ENCODE data around the gene ZDHHC1.

ZDHHC1 gene

DNA sequence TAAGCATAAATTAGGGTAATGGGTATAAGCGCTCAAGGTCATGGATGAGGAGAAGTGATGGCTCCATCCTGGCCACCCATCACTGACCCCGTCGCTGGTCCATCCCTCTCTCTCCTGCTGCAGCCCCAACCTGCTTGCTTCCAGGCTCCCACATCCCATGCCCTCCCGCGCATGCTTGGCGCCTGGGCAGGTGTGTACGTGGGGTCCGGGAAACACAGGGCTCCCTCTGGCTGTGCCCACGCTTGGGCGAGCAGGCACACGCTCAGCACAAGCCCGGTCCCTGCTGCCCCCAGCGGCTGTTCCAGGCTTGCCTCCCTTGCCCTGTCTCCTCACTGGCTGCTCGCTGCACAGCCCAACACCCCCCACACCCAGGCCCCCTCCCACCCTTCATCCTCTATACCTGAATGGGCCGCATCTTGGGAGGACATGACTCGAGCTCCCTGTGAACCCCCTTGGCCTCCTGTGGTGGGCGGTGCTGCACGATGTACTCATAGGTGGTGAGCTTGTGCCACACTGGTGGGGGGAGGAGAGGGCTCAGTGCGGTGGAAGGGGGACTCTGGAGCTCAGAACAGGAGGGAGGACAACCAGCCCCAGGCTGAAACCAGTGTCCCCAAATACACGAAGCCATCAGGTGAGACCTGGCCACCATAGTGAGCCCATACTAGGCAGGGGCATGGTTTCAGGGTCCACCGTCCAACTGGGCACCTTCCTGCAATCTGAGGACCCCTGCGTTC lies 18.3 kb downstream of the ZDHHC1 start:
- peaks cover 9 to 26% (median 16%) of the 10 kb centered on the region in 3 experiments for H3K27me3 ChIP-seq (ENCODE audit: control insufficient read depth in 3 of 3, insufficient read depth in 3 of 3, low read depth in 1 of 3, low read length in 3 of 3)
- H2AK5ac ChIP-seq (ENCODE audit: low read depth, low read length), result peak overlapping the region; percentile 98
- no peak overlapping the region for H3K27ac ChIP-seq (replicated peaks; ENCODE audit: low read length)
- peak overlapping the region; percentile 95 for H3K18ac ChIP-seq (ENCODE audit: low read length)
- H4K91ac ChIP-seq (ENCODE audit: low read depth, low read length, poor library complexity), result peak overlapping the region; percentile 93
- no peak overlapping the region for H3K4me2 ChIP-seq (ENCODE audit: insufficient read depth, low read length, poor library complexity, severe bottlenecking)
- no peak overlapping the region for H2AFZ ChIP-seq (ENCODE audit: low read length)
- WGBS, 2 donors (ENCODE audit: extremely low coverage in 2 of 2, insufficient read length in 2 of 2, insufficient replicate concordance in 1 of 2), result no CpG with 5 or more reads among the region's 22 CpGs
- H3K79me1 ChIP-seq (ENCODE audit: low read depth, low read length), result no peaks in the 10 kb centered on the region
- H3K36me3 ChIP-seq (replicated peaks in 1 of 2; ENCODE audit: control insufficient read depth in 2 of 2, insufficient read depth in 2 of 2, low read length in 2 of 2), result no peaks in the 10 kb centered on the region
- DNase-seq (ENCODE audit: low spot score), result no peak
- peak overlapping the region; percentile 98 for H2BK12ac ChIP-seq (ENCODE audit: low read length)
- peak overlapping the region; percentile 50 for H3K9ac ChIP-seq (ENCODE audit: low read depth, low read length, poor library complexity)
- H2BK5ac ChIP-seq (ENCODE audit: low read length), result peak overlapping the region; percentile 89
- no peak overlapping the region for H4K8ac ChIP-seq (ENCODE audit: low read depth, low read length)
- H3K23ac ChIP-seq (ENCODE audit: low read depth, low read length, poor library complexity), result peak overlapping the region; percentile 92
- H3K9me3 ChIP-seq (replicated peaks in 1 of 2; ENCODE audit: control insufficient read depth in 2 of 2, insufficient read depth in 1 of 2, low read depth in 1 of 2, low read length in 2 of 2), result no peaks in the 10 kb centered on the region
- H2BK120ac ChIP-seq (ENCODE audit: low read depth, low read length), result peak overlapping the region; percentile 77
- H3K4me3 ChIP-seq (ENCODE audit: low read length in 2 of 2), result no peak overlapping the region
- peak overlapping the region; percentile 100 for H2BK15ac ChIP-seq (ENCODE audit: low read length)
- H3K4me1 ChIP-seq (ENCODE audit: control insufficient read depth in 2 of 2, insufficient read depth in 1 of 2, low read depth in 1 of 2, low read length in 2 of 2), result peaks cover 33 to 46% of the 10 kb centered on the region in 2 donors
- peak overlapping the region; percentile 87 for H3K4ac ChIP-seq (ENCODE audit: low read length)
- peak overlapping the region; percentile 72 for H3K14ac ChIP-seq (ENCODE audit: low read length)

DNA sequence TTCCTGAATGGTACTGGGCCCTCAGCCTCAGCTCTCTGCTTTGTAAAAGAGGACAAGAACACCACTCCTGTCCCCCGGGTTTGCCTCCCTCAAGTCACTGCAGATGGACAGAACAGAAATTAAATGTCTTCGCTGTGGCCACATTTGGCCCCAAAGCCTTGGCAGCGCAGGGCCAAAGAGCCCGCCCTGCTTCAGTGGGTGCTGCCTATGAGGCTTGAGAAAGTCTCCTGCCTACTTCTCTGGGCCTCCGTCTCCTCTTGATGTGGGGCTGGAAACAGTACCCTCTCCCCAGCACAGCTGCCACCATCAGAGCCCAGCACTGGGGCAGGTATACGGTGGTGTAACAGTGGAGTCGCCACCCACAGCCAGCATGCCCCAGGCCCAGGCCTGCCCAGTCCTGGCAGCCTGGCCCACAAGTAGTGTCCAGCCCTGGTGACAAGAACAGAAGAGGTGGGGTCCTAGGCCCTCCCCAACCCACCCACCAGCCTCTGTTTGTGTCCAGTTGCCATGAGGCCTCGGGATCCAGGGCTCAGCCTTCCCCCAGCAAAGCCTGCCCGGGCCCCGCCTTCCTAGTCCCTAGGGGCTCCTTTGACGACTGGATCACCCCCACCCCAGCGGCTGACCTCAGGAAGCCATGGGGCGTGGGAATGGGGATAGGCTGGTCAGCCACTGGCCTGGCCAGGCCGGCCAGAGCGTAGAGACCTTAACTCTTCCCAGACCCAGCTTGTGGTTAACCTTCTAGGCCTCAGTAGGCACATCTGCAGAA lies 19.1 kb downstream of the ZDHHC1 start:
- no peak overlapping the region for H3K4me3 ChIP-seq (ENCODE audit: low read length in 2 of 2)
- H3K27me3 ChIP-seq (ENCODE audit: control insufficient read depth in 3 of 3, insufficient read depth in 3 of 3, low read depth in 1 of 3, low read length in 3 of 3), result peaks cover 11 to 34% (median 21%) of the 10 kb centered on the region in 3 experiments
- H2BK120ac ChIP-seq (ENCODE audit: low read depth, low read length), result peak overlapping the region; percentile 77
- H2BK5ac ChIP-seq (ENCODE audit: low read length), result peak overlapping the region; percentile 95
- H3K36me3 ChIP-seq (replicated peaks in 1 of 2; ENCODE audit: control insufficient read depth in 2 of 2, insufficient read depth in 2 of 2, low read length in 2 of 2), result no peaks in the 10 kb centered on the region
- H4K91ac ChIP-seq (ENCODE audit: low read depth, low read length, poor library complexity), result peak overlapping the region; percentile 92
- H2AFZ ChIP-seq (ENCODE audit: low read length), result peak overlapping the region; percentile 82
- no CpG with 5 or more reads among the region's 15 CpGs for WGBS, 2 donors (ENCODE audit: extremely low coverage in 2 of 2, insufficient read length in 2 of 2, insufficient replicate concordance in 1 of 2)
- H2AK5ac ChIP-seq (ENCODE audit: low read depth, low read length), result peak overlapping the region; percentile 98
- H3K79me1 ChIP-seq (ENCODE audit: low read depth, low read length), result peaks cover 2% of the 10 kb centered on the region
- H4K8ac ChIP-seq (ENCODE audit: low read depth, low read length), result peak overlapping the region; percentile 92
- H2BK15ac ChIP-seq (ENCODE audit: low read length), result peak overlapping the region; percentile 100
- peak overlapping the region; percentile 88 for H3K18ac ChIP-seq (ENCODE audit: low read length)
- no peak overlapping the region for H3K4me2 ChIP-seq (ENCODE audit: insufficient read depth, low read length, poor library complexity, severe bottlenecking)
- H3K23ac ChIP-seq (ENCODE audit: low read depth, low read length, poor library complexity), result peak overlapping the region; percentile 61
- peak overlapping the region; percentile 78 for H3K27ac ChIP-seq (replicated peaks; ENCODE audit: low read length)
- H3K4ac ChIP-seq (ENCODE audit: low read length), result peak overlapping the region; percentile 91
- peak overlapping the region; percentile 98 for H2BK12ac ChIP-seq (ENCODE audit: low read length)
- H3K9me3 ChIP-seq (replicated peaks in 1 of 2; ENCODE audit: control insufficient read depth in 2 of 2, insufficient read depth in 1 of 2, low read depth in 1 of 2, low read length in 2 of 2), result no peaks in the 10 kb centered on the region
- H3K14ac ChIP-seq (ENCODE audit: low read length), result peak overlapping the region; percentile 61
- peaks cover 40 to 54% of the 10 kb centered on the region in 2 donors for H3K4me1 ChIP-seq (ENCODE audit: control insufficient read depth in 2 of 2, insufficient read depth in 1 of 2, low read depth in 1 of 2, low read length in 2 of 2)
- no peak for DNase-seq (ENCODE audit: low spot score)
- no peak overlapping the region for H3K9ac ChIP-seq (ENCODE audit: low read depth, low read length, poor library complexity)

DNA sequence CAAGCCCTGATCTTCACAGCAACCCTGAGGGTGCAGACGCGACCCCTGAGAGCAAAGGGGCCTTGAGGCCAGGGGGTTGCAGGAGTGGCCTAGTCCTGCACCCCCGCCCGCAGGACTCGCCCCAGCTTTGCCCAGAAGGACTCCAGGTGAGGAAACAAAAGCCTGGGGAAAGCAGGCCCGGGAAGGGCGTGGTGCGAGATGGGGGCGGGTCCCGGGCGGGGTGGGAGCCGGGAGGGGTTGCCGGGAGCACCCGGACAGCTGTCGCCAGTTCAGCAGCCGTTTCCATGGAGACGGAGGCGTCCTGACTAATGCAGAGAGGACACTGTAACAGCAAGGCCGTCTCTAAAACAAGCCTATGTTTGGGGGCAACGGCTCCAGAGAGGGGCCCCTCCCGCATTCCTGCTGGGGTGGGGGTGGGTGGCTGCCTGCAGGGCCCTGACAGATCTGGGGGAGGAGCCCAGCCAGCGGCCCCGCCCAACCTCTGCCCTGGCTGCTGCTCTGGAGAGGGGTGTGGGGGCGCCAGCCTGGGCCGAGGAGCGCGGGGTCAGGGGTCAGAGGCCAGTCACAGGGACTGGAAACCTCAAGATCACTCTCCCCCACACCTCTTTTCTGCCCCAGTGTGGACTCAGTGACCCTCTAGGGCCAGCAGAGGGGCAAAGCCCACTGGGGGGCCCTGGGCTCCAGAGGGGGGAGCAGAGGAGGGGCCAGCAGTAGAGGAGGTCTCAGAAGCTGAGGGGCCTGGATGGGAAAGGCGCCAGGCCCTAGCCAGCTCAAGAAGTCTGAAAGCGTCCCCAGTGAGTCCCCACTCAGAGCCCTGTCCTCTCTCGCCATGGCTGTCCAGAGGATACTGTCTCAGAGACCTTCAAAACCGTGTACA lies 19.9 kb downstream of the ZDHHC1 start:
- Histone ChIP-seq H3K27ac (replicated peaks; ENCODE audit: low read length) (peak overlapping the region; percentile 78), H2BK5ac (ENCODE audit: low read length) (peak overlapping the region; percentile 95)
- peak; percentile 91 for DNase-seq (ENCODE audit: low spot score)

More for the DNA sequence above, 19.9 kb downstream of the ZDHHC1 start:
- H3K4me3 ChIP-seq (ENCODE audit: low read length in 2 of 2), result no peak overlapping the region
- H3K4ac ChIP-seq (ENCODE audit: low read length), result peak overlapping the region; percentile 91
- H2AFZ ChIP-seq (ENCODE audit: low read length), result peak overlapping the region; percentile 82
- H2BK15ac ChIP-seq (ENCODE audit: low read length), result peak overlapping the region; percentile 94
- peak overlapping the region; percentile 97 for H2BK12ac ChIP-seq (ENCODE audit: low read length)
- H3K9ac ChIP-seq (ENCODE audit: low read depth, low read length, poor library complexity), result peak overlapping the region; percentile 85
- H3K4me2 ChIP-seq (ENCODE audit: insufficient read depth, low read length, poor library complexity, severe bottlenecking), result peak overlapping the region; percentile 64
- H3K79me1 ChIP-seq (ENCODE audit: low read depth, low read length), result peaks cover 5% of the 10 kb centered on the region
- H3K4me1 ChIP-seq (ENCODE audit: control insufficient read depth in 2 of 2, insufficient read depth in 1 of 2, low read depth in 1 of 2, low read length in 2 of 2), result peaks cover 43 to 62% of the 10 kb centered on the region in 2 donors
- no peaks in the 10 kb centered on the region for H3K9me3 ChIP-seq (replicated peaks in 1 of 2; ENCODE audit: control insufficient read depth in 2 of 2, insufficient read depth in 1 of 2, low read depth in 1 of 2, low read length in 2 of 2)
- no peaks in the 10 kb centered on the region for H3K36me3 ChIP-seq (replicated peaks in 1 of 2; ENCODE audit: control insufficient read depth in 2 of 2, insufficient read depth in 2 of 2, low read length in 2 of 2)
- no CpG with 5 or more reads among the region's 31 CpGs for WGBS, 2 donors (ENCODE audit: extremely low coverage in 2 of 2, insufficient read length in 2 of 2, insufficient replicate concordance in 1 of 2)
- H4K8ac ChIP-seq (ENCODE audit: low read depth, low read length), result no peak overlapping the region
- peaks cover 11 to 37% (median 21%) of the 10 kb centered on the region in 3 experiments for H3K27me3 ChIP-seq (ENCODE audit: control insufficient read depth in 3 of 3, insufficient read depth in 3 of 3, low read depth in 1 of 3, low read length in 3 of 3)
- H3K18ac ChIP-seq (ENCODE audit: low read length), result peak overlapping the region; percentile 90
- no peak overlapping the region for H3K23ac ChIP-seq (ENCODE audit: low read depth, low read length, poor library complexity)
- peak overlapping the region; percentile 77 for H2BK120ac ChIP-seq (ENCODE audit: low read depth, low read length)
- H4K91ac ChIP-seq (ENCODE audit: low read depth, low read length, poor library complexity), result peak overlapping the region; percentile 92
- H3K14ac ChIP-seq (ENCODE audit: low read length), result no peak overlapping the region
- peak overlapping the region; percentile 98 for H2AK5ac ChIP-seq (ENCODE audit: low read depth, low read length)

Data from neuronal stem cell (in vitro differentiated cells).